NCI-H446 treated with DMSO at 0.1 percent for 48 hours (cell line): ENCODE measurements around the gene GOT1.

Source experiments
- DNase-seq: peaks from one replicate; lab custom pipeline; 2025; lab: John Stamatoyannopoulos, UW

GOT1 gene

DNA sequence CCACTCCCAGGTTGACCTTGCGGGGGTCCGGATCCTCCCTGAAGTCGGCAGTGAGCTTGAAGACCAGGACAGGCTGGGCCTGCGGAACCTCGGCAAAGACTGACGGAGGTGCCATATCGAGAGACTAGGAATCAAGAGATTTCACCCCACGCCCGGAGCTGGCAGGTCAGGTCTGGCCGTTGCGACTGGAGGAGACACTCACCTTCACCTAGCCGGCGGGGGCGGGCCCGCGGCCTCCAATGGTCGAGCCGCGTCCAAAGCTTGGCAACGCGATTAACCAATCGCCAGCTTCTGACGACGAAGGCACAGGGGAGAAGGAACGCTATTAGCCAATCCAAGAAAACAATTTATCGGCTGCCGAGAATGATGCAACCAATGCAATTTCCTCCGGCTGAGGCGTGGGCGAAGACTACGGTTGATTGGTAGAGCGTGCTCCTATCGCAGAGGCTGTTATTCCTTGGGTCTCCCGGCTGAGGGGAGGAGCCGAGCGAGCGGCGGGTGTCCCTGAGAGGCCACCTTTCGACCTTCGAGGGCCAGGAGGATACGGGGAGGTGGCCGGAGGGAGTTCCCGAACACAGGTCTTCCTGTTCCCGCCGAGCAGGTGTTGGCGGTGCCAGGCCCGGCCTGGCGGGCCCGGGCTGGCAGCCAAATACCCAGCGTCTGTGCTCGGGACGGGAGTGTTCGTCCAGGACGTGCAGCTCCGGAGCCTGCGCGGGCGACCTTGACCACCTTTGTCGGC is at the start of gene GOT1:
Gene GOT1 (minus strand): TSS at position 174 of the 739 bp plus-strand sequence. CDS start 59 bp downstream, at position 115.
- peak; percentile 90 for DNase-seq

DNA sequence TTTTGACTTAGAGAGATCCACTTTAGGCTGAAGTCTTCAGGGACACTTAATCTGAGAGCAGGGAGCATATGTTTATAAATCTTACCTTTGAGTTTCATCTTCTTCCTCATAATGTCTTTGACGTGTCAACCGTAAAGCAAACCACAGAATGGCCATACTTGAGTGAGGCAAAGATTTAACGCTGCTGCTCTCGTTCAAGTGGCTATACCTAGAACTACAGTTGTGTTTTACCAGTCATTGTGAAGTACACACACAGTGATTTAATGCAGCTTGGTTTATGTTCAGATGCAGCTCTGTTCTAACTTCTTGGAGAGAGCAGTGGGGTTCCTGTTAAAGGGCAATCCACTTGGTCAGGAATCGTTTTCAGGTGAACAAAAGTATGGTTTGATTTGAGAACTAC is 39.9 kb upstream of the GOT1 start:
- no peak for DNase-seq

DNA sequence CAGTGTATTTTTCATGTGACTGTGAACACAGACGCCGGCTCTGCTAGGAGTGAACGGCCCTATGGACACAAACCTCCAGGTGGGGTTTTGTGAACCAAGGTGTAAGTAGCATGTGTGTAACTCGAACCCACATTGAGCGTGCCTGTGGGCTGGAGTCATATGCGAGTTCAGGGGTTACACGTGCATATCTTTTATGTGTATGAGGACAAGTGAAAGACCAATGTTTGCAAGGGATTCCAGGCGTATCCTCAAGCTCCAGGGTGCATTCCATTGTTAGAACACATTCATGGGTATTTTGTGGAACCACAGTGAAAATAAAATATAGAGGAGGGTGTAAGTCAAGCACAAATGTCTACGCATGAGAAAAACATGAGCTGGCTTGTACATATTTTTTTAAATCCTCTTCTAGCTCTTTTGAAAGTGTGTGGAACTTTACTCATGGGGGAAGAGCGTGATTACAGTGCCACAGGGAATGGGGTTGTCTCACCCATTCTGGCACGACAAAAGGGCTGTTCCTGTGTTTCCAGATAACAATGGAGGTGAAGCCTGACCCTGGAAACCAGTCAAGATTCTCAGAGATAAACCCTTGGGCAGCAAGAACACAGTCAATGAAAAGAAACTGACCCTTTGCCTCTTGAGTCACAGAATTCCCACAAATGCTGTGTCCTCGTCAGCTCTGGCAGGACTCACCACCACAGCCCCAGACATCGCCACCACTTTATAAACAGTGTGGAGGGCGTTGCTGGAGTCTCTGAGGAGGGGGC is 37.0 kb upstream of the GOT1 start:
- no peak for DNase-seq

- no peak for DNase-seq
Measured at GRCh38 chr10:99466632-99467223, 36.3 kb upstream of the GOT1 start.

DNA sequence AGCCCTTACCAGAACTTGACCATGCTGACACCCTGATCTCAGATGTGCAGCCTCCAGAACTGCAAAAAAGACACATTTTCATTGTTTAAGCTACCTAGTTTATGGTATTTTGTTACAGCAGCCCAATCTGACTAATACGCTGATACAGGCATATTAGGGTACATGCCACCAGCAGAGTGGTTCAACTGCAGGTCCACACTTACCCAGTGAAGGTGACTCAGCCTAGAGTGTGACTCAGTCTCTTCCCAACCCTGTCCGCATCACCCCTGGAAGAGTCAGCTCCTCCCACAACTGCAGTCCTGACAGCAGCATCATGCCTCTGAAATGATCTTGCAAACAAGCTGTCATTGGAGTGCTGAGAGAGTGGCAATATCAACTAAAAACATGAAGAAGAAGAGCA is 30.8 kb upstream of the GOT1 start:
- no peak for DNase-seq

DNA sequence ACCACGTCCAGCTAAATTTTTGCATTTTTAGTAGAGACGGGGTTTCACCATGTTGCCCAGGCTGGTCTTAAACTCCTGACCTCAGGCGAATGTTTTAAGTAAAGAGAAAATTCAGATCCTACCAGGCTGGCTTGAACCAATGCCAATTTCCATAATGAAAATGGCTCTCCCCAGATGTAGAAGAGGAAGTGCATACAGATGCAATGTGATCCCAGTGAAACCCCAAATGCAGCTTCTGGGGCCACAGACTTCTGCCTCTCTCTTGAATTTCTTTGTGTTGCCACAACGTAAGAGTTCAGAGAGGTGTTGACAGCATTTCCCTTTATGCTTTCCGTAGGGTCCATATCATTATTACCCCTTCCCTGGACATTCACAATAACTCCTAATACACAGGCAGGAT is 29.6 kb upstream of the GOT1 start:
- no peak for DNase-seq

DNA sequence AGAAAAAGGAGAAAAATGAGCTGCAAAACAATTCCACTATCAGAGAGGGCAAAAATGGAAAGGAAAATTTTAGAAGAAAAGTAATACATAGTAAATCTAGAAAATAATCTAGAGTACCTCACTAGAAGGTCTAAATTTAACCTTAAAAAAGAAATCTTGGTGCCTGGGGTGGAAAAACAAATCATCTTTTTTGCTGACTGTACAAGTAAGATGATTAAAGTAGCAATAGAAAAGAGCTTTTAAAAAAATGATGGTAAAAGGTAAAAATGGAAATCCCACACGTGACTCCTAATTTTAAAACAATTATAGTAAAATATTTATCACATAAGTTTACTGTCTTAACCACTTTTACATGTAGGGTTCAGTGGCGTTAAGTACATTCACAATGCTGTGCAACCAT is 28.8 kb upstream of the GOT1 start:
- no peak for DNase-seq

GRCh38 chr10:99457813-99458212 is 27.4 kb upstream of the GOT1 start:
- no peak for DNase-seq

- no peak for DNase-seq
Measured at GRCh38 chr10:99456931-99457288, 26.5 kb upstream of the GOT1 start.

GRCh38 chr10:99456207-99456930 is 25.9 kb upstream of the GOT1 start:
- no peak for DNase-seq

DNA sequence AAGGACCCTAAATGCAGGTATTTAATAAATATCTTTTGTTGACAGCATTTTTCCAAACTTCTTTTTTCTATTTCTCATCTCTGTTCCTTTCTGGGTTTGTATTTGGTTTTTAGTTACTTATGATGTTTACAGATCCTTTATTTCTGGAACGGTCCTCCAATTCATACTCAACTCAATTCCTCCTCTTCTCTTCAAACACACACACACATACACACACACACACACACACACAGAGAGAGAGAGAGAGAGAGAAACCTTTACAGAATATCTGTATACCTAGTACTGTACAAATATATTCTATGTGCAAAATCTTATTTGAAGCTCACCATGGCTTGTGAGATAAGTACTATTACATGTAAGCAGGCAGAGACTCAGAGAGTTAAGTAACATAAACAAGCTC is 21.6 kb upstream of the GOT1 start:
- DNase-seq: no peak

DNA sequence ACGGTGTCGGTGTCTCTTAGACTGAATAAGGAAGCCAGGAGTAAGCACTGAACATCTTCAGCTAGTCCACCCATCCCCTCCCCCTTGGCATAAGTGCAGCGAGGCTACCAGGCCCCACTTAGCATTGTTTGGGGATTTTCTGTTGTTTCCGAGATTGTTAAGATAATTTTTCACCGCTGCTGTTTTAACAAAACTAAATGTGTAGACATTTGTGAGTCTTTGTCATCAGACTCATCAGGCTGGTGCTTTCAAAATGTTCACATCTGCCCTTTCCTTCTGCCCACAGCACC is 21.0 kb upstream of the GOT1 start:
- DNase-seq: no peak

DNA sequence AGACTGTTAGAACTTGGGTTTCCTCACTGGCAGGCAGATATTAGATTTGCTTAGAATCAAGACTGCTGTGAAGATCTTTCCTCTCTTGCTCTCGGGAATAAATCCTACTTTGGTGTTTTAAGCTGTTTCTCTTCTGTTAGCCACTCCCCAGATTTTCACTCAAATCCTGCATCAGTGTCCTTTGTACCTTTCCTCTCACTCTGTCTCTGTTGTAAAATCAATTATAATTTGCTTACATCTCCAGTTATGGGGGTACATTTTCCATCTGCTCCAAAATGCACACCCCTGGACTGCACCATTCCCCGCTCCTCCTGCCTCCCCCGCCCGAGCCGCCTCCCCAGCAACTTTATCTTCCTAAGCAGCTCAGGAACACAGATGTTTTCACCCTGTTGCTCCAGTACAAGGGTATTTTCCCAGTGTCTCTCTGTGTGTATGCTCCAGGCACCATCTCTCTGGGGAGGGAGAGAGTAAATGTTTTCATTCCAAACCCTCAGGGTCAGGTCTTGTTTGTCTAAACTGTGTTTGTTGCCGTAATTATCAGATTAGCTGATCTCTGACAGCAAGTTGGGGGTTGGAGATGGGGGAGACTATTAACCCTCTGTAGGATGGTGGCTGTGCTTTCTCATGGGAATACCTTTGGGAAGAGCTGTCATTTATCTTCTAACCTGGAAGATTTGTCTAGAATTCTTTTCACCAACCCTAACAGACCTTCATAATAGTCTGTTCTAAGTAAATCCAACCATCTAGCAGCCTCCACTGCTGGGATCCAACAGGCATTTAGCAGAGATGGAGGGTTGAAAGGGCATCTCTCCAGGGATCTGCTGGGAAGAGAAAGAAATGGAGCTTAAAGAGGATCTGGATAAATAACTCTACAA is 20.4 kb upstream of the GOT1 start:
- DNase-seq: no peak

GRCh38 chr10:99450156-99450555 is 19.7 kb upstream of the GOT1 start:
- DNase-seq: no peak

GRCh38 chr10:99449023-99449422 is 18.6 kb upstream of the GOT1 start:
- DNase-seq: no peak

- DNase-seq: no peak
Measured at GRCh38 chr10:99444383-99445045, 14.1 kb upstream of the GOT1 start.

- no peak for DNase-seq
Measured at GRCh38 chr10:99443500-99443899, 13.1 kb upstream of the GOT1 start.

DNA sequence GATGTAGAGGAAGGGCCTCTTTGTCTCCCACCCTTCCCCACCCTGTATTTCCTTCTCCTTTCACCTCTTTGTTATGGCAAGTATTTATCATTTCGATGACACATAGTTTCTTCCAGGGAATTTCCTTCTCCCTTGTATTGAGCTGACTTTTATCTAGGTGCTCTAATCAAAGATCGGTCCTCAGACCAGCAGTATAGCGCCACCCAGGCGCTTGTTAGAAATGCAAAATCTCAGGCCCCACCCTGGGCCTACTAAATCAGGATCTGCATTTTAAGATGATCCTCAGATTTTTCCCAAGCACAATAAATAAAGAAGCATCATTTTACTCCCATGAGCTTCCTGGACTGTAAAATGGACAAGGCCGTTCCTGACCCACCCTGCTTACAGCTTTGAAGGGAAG is 12.0 kb upstream of the GOT1 start:
- no peak for DNase-seq

- DNase-seq: no peak
Measured at GRCh38 chr10:99438890-99439289, 8.5 kb upstream of the GOT1 start.

DNA sequence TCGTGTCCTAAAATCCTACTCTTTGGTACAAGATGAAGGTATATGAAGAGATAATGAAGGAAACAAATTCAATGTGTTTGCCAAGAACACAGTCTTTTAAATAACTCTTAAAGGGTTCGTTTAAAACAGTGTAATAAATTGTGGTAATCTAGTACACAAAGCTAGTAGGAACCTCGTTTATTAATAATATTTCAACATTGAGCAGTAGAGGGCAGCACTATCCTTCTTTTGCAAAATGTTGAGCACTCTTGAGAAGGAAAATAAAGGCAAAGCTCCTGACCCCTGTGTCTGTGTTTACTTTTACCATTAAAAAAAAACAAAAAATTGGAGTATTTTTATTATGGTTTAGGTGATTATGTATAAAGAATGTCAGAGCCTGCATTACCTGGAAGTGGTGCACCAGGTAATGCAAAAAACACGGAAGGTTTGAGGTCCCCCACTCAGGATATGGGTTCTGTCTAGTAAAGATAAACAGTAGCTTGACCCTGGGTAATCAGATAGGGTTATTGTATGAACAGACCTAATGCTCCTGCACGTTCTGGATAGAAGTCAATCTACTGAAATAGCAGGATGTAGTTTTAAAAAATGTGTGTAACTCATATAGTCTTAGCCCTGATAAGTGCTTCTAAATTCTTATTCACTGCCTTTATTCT is 5.7 kb upstream of the GOT1 start:
- no peak for DNase-seq
